GM21786 (cell line): ENCODE measurements around the gene GPR150.
"Not testable (repeated sequence)": the region's sequence is repeated elsewhere in the genome, so short reads cannot be mapped to it uniquely, and the experiment has no call there.

Source experiments
- ATAC-seq: cut with Tn5 transposase; IDR thresholded peaks from one replicate; pipeline ENCODE4 v1.9.1; 2021; ENCODE audit not compliant: unreplicated experiment

Gene GPR150

DNA sequence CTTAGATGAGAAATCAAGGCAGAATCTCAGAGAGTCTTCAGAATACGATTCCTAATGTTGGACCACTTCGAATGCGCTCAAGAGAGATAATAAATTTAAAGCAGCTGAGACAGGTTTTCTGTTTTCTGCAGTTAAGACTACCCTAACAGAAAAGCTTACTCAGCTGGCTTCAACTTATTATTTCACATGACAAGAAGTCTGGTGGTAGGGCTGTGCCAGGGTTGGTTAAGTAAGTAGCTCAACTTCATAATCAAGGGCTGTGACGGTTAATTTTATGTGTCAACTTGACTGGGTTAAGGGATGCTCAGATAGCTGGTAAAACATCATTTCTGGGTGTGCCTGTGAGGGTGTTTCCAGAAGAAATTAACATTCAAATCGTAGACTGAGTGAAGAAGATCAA, 3.8 kb downstream of the GPR150 start:
- no peak for ATAC-seq

DNA sequence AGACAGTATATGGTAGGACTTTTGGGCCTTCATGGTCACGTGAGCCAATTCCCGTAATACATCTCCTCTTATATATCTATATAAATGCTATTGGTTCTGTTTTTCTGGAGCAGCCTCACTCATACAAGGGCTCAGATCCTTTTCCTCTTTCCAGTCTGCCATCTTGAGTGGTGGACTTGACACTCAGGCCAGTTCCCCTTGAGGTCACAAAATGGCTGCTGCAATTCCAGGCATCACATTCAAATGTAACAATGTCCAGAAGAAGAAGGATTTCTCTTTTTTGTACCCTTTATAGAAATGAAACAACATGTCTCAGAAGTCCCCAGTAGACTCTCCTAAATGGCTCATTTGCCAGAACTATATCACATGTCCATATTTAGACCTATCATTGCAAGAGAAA, 4.5 kb downstream of the GPR150 start:
- no peak for ATAC-seq

DNA sequence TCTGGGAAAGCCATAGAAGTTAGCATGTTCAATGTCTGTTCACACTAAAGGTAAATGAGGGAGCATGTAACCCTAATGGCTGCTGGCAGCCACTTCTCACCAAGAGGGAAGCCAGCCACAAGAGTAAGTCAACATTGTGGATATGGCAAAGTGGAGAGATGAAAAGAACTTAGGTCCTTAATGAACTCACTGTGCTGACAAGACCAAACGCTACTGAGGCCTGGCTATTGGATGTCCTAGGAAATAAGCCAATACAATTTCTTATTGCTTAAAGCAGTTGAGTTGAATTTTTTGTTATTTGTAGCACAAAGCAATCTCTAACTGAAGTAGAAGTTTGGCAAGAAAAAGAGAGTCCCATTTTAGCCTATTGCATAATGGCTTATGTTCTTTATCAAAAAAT, 6.8 kb downstream of the GPR150 start:
- ATAC-seq, result no peak

DNA sequence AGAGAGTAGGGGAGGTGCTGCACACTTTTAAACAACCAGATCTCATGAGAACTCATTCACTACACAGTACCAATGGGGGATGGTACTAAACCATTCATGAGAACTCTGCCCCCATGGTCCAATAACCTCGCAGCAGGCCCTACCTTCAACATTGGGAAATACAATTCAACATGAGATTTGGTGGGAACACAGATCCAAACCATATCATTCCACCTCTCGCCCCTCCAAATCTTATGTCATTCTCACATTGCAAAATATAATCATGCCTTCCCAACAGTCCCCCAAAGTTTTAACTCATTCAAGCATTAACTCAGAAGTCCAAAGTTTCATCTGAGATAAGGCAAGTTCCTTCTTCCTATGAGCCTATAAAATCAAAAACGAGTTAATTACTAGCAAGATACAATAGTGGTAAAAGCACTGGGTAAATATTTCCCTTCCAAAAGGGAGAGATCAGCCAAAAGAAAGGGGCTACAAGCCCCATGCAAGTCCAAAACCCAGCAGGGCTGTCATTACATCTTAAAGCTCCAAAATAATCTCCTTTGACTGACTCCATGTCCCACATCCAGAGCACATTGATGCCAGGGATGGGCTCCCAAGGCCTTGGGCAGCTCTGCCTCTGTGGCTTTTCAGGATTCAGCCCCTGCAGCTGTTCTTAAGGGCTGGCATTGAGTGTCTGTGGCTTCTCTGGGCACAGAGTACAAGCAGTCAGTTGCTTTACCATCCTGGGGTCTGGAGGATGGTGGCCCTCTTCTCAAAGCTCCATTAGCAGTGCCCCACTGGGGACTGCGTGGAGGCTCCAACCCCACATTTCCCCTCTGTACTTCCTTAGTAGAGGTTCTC, 8.3 kb downstream of the GPR150 start:
- ATAC-seq, result no peak

DNA sequence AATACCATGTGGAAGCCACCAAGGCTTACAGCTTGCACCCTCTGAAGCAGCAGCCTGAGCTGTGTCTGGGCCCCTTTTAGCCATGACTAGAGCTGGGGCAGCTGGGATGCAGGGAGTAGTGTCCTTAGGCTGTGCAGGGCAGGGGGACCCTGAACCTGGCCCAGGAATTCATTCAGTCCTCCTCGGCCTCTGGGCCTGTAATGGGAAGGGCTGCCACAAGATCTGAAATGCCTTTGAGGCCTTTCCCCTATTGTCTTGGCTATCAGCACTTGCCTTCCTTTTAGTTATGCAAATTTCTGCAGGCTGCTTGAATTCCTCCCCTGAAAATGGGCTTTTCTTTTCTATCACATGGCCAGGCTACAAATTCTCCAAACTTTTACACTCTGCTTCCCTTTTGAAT, 9.0 kb downstream of the GPR150 start:
- no peak for ATAC-seq

DNA sequence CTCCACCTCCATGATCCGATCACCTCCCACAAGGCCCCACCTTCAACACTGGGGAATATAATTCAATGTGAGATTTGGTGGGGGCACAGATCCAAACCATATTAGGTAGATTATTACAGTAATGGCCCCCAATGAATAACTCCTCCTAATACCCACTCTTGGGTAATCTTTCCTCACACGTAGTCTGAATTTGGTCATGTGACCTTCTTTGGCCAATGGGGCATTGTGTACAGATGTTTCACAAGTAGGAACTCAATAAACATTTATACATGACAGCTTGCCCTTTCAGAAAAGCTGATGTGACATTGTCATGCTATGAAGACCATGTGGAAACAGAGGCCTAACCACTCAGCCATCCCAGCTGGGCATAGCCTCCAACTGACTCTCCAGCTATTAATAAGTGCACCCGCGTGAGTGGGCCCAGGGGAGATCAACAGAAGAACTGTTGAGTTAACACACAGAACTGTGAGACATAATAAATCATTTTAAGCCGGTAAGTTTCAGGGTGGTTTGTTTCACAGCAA, 10.6 kb downstream of the GPR150 start:
- no peak for ATAC-seq

DNA sequence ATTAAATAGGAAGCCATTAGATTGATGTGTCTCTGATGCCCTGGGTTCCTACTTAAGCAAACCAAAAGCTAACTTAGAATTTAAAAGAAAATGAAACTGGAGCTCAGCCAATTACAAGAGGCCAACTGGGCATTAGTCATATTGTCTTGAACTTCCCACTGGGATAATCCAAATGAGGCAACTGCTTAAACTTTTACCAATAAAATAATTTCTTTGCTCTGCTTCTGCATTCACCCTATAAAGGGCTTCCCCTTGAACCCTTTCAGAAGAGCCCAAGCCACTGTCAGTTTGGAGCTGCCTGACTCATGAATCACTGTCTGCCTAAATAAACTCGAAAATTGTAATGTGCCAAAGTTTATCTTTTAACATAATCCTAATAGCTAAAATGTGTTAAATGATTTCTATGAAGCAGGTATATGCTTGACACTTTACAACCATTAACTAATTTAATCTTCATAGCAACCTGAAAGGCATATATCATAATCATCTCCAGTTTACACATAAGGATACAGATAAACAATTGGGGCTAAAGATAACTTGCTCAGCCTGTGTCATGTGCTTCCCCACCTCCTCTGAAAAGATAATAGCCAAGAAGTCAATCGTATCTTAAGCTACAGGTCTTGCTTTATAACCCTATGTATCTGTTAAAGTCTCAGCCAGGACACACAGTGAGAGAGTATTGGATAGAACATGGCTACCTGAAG, 11.5 kb downstream of the GPR150 start:
- ATAC-seq, result no peak

DNA sequence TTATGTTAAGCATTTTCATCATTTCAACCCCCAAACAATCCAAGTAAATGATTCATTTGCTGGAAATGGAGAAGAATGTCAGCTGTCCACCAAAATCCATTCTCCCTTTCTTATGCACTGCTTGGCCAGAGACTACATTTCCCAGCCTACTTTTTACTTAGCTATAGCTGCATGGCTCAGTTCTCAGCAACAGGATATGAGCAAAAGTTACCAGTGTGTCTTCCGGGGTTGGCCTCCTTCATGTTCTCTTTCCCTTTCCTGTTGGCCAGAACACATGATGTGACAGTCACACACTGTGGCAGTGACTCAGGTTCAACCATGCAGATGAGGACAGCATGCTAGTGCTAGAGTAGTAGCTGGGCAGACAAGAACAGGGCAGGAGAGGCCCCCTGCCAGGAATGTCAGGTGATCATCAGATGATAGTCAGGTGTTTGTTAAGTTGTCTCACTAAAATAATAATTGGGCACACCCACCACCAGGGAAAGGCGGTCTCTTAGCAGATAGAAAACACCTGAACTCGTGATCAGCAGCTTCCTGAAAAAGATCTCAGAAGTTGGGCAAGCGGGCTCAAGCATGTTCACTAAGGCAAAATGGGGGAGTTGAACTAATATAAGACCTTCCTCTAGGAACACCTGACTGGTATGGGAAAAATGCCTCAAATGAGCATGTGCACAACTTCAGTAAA, 12.2 kb downstream of the GPR150 start:
- peak; percentile 86 for ATAC-seq

DNA sequence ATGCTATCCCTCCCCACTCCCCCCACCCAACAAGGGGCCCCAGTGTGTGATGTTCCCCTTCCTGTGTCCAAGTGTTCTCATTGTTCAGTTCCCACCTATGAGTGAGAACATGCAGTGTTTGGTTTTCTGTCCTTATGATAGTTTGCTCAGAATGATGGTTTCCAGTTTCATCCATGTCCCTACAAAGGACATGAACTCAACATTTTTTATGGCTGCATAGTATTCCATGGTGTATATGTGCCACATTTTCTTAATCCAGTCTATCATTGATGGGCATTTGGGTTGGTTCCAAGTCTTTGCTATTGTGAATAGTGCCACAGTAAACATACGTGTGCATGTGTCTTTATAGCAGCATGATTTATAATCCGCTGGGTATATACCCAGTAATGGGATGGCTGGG, 13.1 kb downstream of the GPR150 start:
- ATAC-seq, result not testable (repeated sequence)

DNA sequence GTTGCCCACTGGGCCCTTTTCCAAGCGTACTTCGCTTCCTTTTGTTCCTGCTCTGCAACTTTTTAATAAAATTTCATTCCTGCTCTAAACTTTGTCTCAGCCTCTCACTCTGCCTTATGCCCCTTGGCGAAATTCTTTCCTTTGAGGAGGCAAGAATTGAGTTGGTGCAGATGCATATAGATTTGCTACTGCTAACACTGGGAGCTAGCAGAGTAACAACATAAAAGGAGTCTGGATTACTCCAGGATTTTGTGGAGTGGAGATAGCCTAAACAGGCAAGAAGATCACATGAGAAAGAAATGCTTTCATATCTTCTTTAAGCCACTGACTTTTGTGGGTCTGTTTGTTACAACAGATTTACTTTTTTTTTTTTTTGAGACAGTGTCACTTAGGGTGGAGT, 13.8 kb downstream of the GPR150 start:
- ATAC-seq, result no peak

DNA sequence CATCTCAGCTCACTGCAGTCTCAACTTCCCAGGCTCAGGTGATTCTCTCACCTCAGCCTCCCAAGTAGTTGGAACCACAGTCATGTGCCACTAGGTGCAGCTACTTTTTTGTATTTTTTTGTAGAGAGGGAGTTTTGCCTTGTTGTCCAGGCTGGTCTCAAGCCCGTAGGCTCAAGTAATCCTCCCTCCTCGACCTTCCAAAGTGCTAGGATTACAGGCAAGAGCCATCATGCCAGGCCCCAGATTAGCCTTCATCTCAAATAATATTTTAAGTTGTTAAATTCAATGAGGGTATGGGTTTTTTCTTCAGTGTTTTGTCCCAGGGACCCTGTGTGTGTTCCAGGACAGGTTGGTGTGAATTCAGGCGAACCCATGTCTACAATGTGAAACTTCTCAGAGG, 14.2 kb downstream of the GPR150 start:
- ATAC-seq, result no peak

DNA sequence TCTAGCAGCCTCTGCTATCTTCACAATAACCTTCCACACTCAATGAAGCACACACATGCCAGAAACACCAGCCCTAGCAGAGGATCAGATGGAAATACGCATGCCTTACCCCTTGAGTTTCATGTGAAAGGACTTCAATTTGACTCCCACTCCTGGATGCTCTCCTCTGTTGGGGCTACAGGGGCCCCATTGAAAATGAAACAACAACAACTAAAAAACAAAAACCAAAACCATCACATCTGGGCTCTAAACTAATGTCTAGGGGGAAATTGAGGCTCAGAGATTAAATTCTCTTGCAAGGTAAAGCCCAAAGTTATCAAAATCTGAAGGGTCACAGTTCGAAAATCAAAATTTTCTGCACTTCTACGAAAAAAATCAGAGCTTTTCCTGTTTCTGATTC, 18.7 kb downstream of the GPR150 start:
- no peak for ATAC-seq

DNA sequence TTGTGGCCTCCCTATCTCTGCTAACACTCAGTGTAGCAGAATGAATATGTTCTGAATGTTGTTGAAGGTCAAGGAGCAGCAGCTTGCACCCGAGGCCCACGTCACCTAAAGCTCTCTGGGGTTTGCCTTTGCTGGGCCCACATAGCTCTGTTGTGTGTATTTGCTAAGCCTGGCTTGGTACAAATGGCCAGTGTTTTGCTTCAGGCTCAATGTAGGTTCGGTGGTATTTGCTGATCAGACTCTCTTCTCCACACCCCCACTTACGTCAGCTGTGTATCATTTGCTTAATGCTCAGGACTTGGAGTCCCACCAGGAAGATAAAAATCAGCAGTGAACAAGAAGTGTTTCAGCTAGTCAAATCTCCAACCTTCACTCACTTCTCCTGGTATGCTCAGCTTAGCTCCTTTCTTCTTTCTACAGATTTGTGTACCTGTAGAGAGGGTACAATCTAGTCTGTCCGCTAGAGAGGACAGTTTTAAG, 21.9 kb downstream of the GPR150 start:
- no peak for ATAC-seq

DNA sequence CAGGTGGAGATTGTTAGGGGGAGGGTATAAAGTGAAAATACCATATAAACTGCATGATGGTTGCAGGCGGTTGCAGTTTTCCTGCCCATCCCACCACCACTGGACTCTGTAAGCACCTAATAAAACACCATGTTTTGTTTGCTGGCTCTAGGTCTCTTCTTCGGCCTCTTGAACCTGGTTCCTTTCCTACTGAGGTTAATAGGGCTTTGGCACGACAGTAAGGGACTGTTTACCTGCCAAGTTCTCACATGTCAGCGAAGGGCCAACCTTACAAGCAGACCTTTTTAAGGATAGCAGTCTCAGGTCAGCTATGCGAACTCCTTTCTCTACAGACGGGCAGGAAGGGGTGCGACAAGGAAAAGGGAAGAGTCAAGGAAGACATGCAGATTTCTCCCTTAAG, 23.3 kb downstream of the GPR150 start:
- no peak for ATAC-seq

DNA sequence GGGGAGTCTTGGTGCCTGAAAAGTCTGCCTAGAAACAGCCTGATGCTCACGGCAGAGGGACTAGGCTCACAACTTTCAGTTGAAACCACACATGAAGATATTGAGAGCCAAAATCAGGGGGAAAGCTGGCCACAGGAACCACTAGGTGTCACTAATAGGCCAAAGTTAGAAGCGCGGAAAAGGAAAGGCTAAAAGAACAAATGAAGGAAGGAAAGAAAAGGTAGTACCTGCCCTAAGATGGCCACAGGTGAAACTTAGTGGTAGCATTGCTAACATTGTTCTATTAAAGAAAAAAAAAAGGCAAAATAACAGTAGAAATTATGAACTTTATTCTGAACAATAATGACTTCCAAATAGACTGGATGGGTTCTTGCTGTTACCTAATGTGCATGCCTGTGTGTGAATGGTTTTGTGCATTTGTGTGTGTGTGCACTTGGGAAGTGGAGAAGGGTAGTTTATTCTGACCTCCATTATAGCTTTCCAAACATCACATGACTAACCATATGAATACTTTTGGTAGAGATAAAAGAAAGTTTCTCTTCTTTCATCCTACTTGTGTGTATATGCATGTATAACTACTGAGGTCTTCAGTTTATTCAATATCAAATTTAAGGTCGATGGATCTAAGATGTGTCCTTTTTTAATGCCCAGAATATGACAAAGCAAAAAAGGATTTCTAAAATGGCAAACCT, 24.6 kb downstream of the GPR150 start:
- ATAC-seq, result peak; percentile 40

DNA sequence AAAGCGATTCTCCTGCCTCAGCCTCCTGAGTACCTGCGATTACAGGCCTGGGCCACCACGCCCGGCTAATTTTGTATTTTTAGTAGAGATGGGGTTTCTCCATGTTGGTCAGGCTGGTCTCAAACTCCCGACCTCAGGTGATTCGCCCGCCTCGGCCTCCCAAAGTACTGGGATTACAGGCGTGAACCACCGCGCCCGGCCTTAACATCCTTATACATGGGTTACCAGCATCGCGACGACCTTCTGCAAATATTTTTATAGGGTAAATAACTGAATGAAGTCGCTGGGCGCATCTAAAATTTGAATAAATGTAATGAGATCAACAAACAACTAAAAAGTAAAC, 26.3 kb downstream of the GPR150 start:
- ATAC-seq, result not testable (repeated sequence)

DNA sequence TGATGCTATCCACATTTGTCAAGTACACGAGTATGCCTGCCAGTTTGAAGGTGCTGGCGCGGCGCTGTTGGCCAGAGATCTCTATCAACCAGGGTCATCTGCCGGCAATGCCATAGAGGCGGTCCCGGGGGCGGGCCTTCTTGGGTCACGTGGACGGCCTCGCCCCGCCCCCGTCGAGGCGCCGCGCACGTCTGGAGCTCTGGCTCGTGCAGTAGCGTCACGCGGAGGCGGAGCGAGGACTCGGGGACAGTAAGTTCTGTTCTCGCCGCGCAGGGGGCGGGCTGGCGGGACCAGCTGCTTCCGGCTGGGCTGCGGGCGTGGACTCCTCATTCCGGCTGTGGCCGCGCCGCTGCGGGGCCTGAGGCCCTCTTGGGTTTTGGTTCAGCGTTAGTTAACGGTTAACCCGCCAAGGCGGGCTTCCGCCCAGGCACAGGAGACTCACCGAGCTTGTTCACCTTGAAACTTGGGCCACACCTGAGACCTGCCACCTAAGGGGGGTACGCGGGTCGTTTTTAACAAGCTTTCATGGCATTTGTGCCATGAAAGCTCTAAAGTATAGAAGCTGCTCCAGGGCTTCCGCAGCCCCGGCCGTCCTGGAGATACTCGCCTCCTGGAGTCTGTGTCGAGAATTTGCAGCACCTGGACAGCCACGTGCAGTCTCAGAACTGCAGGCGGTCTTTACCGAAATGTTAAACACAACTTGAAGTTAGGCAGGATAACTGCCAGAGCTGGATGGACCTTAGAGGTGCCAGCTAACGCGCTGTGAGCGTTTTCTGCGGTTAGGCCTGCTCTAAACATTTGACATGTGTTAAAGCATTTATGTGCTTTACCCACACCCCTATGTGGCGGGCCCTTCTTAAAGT, 26.9 kb downstream of the GPR150 start, which contains the start of gene RFESD:
RFESD (plus strand) TSS at position 209 of the 863 bp plus-strand sequence. CDS start 5,495 bp downstream, outside the sequence.
- peak; percentile 97 for ATAC-seq

DNA sequence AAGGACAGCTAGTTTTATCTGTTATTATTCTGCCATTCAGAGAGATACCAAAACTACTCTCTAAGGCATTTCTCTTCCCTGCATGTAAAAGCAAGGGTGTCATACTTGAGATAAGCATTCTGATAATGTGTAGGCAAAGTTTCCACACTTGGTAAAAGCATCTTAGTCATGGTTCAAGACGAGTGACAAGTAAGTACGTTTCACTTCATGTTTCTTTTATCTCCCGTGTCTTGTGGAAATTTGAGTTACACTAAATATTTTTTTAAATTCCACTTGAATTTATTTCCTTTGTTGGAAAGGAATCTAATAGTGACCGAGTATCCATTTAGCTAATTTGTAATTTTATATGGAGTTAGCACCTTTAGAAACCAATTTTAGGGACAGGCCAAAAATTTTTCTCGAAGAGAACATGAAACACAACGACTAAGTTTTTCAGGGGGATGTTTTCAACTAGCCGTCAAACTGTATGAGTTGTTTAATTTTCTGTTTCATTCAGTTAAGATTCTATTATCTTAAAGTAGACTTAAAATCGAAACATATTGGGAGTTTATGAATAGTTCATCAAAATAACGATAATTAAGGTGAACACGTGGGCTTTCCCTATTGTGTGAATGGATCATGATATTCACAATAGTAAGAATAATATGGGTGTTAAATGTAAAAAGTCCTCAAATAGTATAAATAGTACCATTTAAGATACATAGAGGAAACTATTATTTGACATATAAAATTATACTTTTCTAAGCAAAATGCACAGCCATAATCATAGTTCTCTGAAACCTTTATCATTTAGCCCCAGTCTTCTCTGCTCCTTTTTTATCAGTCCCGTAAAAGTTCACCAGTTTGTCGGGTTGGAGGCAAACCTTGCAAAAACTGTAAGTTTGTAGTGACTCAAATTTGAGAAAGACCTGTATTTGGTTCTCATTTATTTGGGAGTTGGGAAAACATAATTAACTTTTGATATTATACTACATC, 28.3 kb downstream of the GPR150 start:
- ATAC-seq, result no peak

DNA sequence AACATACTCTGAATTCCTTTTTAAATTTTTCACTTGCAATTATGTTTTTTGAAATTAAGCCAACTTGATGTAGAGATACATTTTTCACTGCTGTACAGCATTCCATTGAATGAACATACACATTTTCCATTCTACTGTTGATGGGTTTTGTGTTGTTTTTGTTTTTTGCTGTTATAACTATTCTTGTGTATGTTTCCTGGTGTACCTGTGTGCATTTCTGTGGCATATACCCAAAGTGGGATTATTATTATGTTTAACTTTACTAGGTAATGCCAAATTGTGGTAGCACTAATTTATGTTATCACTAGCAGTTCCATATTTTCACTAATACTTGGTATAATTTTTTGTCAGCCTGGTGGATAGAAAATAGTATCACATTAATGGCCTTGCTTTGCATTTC, 29.4 kb downstream of the GPR150 start:
- no peak for ATAC-seq
